Epithelial cell of proximal tubule (primary cell): ENCODE results near the gene IQCH. TPM values are rescaled to one million over a fixed set of nuclear protein-coding genes. Genes with fewer than 3 reads are reported as not detected.

Experiments used
- DNase-seq: peaks from one replicate; pipeline ENCODE4 v3.0.0-alpha.2; 2011; ENCODE audit warnings: low read depth
- H3K4me3 ChIP-seq: 2 replicates; pipeline ENCODE4 v1.5.1; 2011; ENCODE audit warnings: low read depth, mild to moderate bottlenecking, low read length
- total RNA-seq: library from RNA; depleted of rRNA; stranded (reverse); fragments of >200 nt; gene quantifications from 2 replicates; pipeline ENCODE4 v1.2.3, GENCODE V29; 2015
- TF ChIP-seq, protein P1 (sequence below): conservative IDR thresholded peaks from 2 replicates; pipeline ENCODE4 v1.5.1; 2012; ENCODE audit warnings: low read depth, mild to moderate bottlenecking, low read length

Gene IQCH
- 0.92 and 2.2 TPM in 2 replicates for total RNA-seq

DNA sequence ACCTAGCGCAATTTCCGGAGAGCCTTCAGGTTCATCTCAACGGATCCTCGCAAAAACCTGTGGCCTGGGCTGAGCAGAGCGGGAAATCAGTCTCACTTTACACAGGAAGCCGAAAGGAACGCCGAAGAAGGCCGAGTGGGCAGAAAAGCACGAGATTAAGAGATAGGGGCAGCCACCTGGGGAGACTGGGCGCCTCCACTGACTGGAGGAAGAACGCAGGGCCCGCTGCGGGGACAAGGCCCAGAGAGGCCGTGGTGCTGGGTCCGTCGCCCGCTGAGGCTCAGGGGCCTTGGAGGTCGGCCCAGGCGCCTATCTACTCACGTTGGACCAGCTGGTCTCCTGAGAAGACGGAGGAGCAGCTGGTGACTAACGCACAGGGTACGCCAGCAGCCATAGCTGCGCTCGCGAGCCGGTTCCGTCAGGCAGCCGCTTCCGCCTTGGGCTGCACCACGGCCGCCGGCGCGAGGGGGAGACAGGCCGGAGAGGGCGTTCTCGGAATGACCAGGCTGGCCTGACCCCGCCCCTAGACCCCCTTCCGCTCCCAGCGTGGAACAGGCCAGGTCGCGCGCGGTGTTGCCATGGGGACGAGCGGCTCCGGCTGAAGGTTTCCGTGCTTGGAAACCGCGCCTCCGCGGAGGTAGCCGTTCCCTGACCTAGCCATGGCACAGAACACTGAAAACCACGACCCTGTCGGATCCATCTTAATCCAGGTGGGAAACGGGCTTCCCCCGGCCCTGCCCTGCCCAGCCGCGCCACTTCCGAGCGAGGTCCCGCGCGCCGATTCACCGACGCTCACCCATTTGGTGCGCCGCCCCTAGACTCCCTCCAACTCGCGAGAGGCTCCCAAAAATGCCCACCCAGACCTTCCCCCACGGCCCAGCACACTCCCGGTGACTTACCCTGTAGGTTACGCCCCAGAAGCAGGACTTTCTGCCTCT, at the start of gene IQCH, which contains the start of gene AAGAB:
IQCH (plus strand) TSS at position 549 of the 938 bp plus-strand sequence; CDS start at position 660, 111 bp downstream.
AAGAB (minus strand) TSS at position 424 of the 938 bp plus-strand sequence; CDS start at position 394, 30 bp downstream.
- TF ChIP-seq, protein P1, sequence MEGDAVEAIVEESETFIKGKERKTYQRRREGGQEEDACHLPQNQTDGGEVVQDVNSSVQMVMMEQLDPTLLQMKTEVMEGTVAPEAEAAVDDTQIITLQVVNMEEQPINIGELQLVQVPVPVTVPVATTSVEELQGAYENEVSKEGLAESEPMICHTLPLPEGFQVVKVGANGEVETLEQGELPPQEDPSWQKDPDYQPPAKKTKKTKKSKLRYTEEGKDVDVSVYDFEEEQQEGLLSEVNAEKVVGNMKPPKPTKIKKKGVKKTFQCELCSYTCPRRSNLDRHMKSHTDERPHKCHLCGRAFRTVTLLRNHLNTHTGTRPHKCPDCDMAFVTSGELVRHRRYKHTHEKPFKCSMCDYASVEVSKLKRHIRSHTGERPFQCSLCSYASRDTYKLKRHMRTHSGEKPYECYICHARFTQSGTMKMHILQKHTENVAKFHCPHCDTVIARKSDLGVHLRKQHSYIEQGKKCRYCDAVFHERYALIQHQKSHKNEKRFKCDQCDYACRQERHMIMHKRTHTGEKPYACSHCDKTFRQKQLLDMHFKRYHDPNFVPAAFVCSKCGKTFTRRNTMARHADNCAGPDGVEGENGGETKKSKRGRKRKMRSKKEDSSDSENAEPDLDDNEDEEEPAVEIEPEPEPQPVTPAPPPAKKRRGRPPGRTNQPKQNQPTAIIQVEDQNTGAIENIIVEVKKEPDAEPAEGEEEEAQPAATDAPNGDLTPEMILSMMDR = no peak
- peak; percentile 47 for DNase-seq
- H3K4me3 ChIP-seq = peak within 1 kb of the TSS; percentile 92

GRCh38 chr15:67207555-67208207, 46.9 kb upstream of the IQCH start:
- no peak for DNase-seq
- H3K4me3 ChIP-seq = no peak overlapping the region
- TF ChIP-seq, protein P1 = no peak

DNA sequence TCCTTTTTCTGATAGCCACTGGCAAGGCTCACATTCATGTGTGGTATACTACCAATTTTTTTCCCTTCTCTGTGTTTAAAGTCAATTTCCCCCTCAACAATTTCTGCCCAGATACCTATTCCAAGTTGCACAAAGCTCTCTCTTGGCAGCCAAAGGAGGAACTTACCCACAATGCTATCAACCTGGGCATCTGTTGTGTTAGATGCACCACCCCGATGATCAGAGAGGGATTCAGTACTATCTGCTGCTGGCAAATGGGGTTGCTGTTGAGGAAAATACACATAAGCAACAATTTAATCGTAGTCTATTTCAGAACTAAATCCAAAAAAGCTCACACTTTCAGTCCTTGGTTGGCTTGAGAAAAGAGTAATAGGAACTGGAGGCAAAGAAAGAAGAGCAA, 46.2 kb upstream of the IQCH start:
- TF ChIP-seq, protein P1 = no peak
- no peak overlapping the region for H3K4me3 ChIP-seq
- no peak for DNase-seq

DNA sequence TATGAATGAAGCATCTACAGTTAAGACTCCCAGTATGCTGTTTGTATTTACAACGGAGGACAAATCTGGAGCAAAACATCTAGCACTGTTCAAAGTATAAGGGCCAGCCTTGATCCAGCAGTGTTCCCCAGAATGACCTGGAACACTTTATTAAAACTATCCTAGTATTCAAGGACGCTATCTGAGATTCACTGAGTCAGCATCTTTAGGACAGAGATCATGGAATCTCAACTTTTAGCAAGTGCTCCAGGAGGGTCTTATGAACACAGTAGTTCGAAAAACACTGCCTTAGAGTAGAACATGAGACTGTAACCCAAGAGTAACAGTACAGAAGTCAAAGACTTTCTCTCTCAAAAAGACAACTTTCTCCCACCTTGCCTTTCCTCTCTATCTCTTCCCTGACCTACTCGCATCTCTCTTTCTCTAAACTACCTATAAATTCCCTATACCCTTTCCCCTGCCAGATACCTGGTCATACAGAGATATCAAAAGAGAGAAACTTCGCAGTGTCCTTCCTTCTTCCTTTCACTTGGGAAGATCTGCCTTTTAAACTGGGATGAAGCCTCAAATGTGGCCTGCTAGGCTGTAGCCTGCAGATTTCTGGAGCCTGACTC, 43.9 kb upstream of the IQCH start:
- TF ChIP-seq, protein P1 = no peak

GRCh38 chr15:67212684-67213367, 41.8 kb upstream of the IQCH start:
- DNase-seq = no peak
- TF ChIP-seq, protein P1 = no peak
- no peak overlapping the region for H3K4me3 ChIP-seq

More for the DNA sequence above, 43.9 kb upstream of the IQCH start:
- no peak for DNase-seq
- no peak overlapping the region for H3K4me3 ChIP-seq

GRCh38 chr15:67215102-67215501, 39.5 kb upstream of the IQCH start:
- TF ChIP-seq, protein P1 = no peak
- DNase-seq = no peak
- H3K4me3 ChIP-seq = no peak overlapping the region
